HEK293 (cell line): ENCODE data around the gene EFCAB8.

Source experiments
- CTCF ChIA-PET: fragments of 350-600 bp; formaldehyde crosslinking; extraction: SDS; loops from one replicate; lab custom pipeline; 2021; ENCODE audit warnings: antibody characterized with exemption; lab: Yijun Ruan, JAX
- POLR2A ChIA-PET: fragments of 300-600 bp; formaldehyde crosslinking; extraction: SDS; loops from one replicate; lab custom pipeline; 2020; ENCODE audit warnings: antibody characterized with exemption, inconsistent platforms; lab: Yijun Ruan, JAX
- H3K27ac ChIP-seq: fragments of 200-500 bp; sonication (Bioruptor generic); 2 replicates; pipeline ENCODE4 v1.5.1; 2014; ENCODE audit warnings: low read depth, low read length, control low read depth, inconsistent platforms; ENCODE audit errors: extremely low read depth
- H3K36me3 ChIP-seq, 2 experiments: fragments of 200-500 bp in 1 of 2; sonication (Bioruptor generic) in 1 of 2; 1 replicate in 1 of 2; 2 replicates in 1 of 2; pipeline ENCODE4 v1.5.1; 2014 to 2017; ENCODE audit warnings: inconsistent platforms in 2 of 2, low read length in 2 of 2; ENCODE audit not compliant: control insufficient read depth in 2 of 2, insufficient read depth in 1 of 2
- H3K4me1 ChIP-seq: fragments of 200-500 bp; sonication (Bioruptor generic); 2 replicates; pipeline ENCODE4 v1.5.1; 2014; ENCODE audit warnings: mild to moderate bottlenecking, low read length, inconsistent platforms; ENCODE audit not compliant: control insufficient read depth, insufficient read depth
- H3K4me3 ChIP-seq: 2 replicates; pipeline ENCODE4 v1.5.1; 2011; ENCODE audit warnings: low read depth, mild to moderate bottlenecking, control low read depth, low read length, moderate library complexity
- H3K9me3 ChIP-seq: fragments of 200-500 bp; sonication (Bioruptor generic); 2 replicates; pipeline ENCODE4 v1.5.1; 2014; ENCODE audit warnings: low read depth, low read length, inconsistent platforms; ENCODE audit not compliant: control insufficient read depth, insufficient read depth
- ATF2 ChIP-seq: fragments of 450-650 bp; formaldehyde crosslinking; IDR thresholded peaks from 2 replicates; pipeline ENCODE4 v1.5.1; 2016; ENCODE audit warnings: missing biosample characterization, missing genetic modification characterization, low read depth
- GLI4 ChIP-seq: fragments of 450-650 bp; formaldehyde crosslinking; IDR thresholded peaks from 2 replicates; pipeline ENCODE4 v1.5.1; 2016; ENCODE audit warnings: missing biosample characterization, missing genetic modification characterization
- HOXC10 ChIP-seq: sonication (generic); formaldehyde crosslinking; IDR thresholded peaks from 2 replicates; pipeline ENCODE4 v1.8.1; 2023; ENCODE audit warnings: mild to moderate bottlenecking, missing genetic modification reagents
- HOXD13 ChIP-seq: sonication (generic); formaldehyde crosslinking; IDR thresholded peaks from 2 replicates; pipeline ENCODE4 v1.8.0; 2022; ENCODE audit warnings: missing genetic modification reagents, borderline replicate concordance
- KLF10 ChIP-seq: fragments of 450-650 bp; IDR thresholded peaks from 2 replicates; pipeline ENCODE4 v1.5.1; 2018; ENCODE audit warnings: missing biosample characterization, mild to moderate bottlenecking, missing genetic modification characterization
- PRDM4 ChIP-seq: fragments of 450-650 bp; formaldehyde crosslinking; IDR thresholded peaks from 2 replicates; pipeline ENCODE4 v1.5.1; 2017; ENCODE audit warnings: missing biosample characterization, missing genetic modification characterization
- SP2 ChIP-seq: fragments of 450-650 bp; formaldehyde crosslinking; IDR thresholded peaks from 2 replicates; pipeline ENCODE4 v1.5.1; 2016; ENCODE audit warnings: missing biosample characterization, missing genetic modification characterization
- YY2 ChIP-seq: fragments of 450-650 bp; formaldehyde crosslinking; IDR thresholded peaks from 2 replicates; pipeline ENCODE4 v1.5.1; 2016; ENCODE audit warnings: missing biosample characterization, missing genetic modification characterization
- ZEB2 ChIP-seq: fragments of 450-650 bp; formaldehyde crosslinking; IDR thresholded peaks from 2 replicates; pipeline ENCODE4 v1.5.1; 2016; ENCODE audit warnings: missing biosample characterization, missing genetic modification characterization
- ZNF140 ChIP-seq: fragments of 450-650 bp; formaldehyde crosslinking; IDR thresholded peaks from 2 replicates; pipeline ENCODE4 v1.5.1; 2016; ENCODE audit warnings: missing biosample characterization, missing genetic modification characterization
- ZNF169 ChIP-seq: fragments of 450-650 bp; formaldehyde crosslinking; IDR thresholded peaks from 2 replicates; pipeline ENCODE4 v1.5.1; 2016; ENCODE audit warnings: missing biosample characterization, missing genetic modification characterization
- ZNF324 ChIP-seq: fragments of 450-650 bp; formaldehyde crosslinking; IDR thresholded peaks from 2 replicates; pipeline ENCODE4 v1.5.1; 2016; ENCODE audit warnings: missing biosample characterization, missing genetic modification characterization
- ZNF366 ChIP-seq: fragments of 450-650 bp; formaldehyde crosslinking; conservative IDR thresholded peaks from 2 replicates; pipeline ENCODE4 v1.5.1; 2016; ENCODE audit warnings: missing biosample characterization, missing genetic modification characterization
- ZNF416 ChIP-seq: fragments of 450-650 bp; formaldehyde crosslinking; IDR thresholded peaks from 2 replicates; pipeline ENCODE4 v1.5.1; 2016; ENCODE audit warnings: missing biosample characterization, missing genetic modification characterization
- ZNF548 ChIP-seq: fragments of 450-650 bp; formaldehyde crosslinking; IDR thresholded peaks from 2 replicates; pipeline ENCODE4 v1.5.1; 2016; ENCODE audit warnings: missing biosample characterization, missing genetic modification characterization
- ZNF555 ChIP-seq: fragments of 450-650 bp; formaldehyde crosslinking; conservative IDR thresholded peaks from 2 replicates; pipeline ENCODE4 v1.5.1; 2017; ENCODE audit warnings: missing biosample characterization, mild to moderate bottlenecking, missing genetic modification characterization, inconsistent platforms
- ZNF596 ChIP-seq: fragments of 450-650 bp; IDR thresholded peaks from 2 replicates; pipeline ENCODE4 v1.5.0; 2018; ENCODE audit warnings: missing biosample characterization, mild to moderate bottlenecking, missing genetic modification characterization, moderate library complexity
- ZNF629 ChIP-seq: fragments of 450-650 bp; formaldehyde crosslinking; IDR thresholded peaks from 2 replicates; pipeline ENCODE4 v1.5.1; 2017; ENCODE audit warnings: missing biosample characterization, missing genetic modification characterization
- ZNF639 ChIP-seq: fragments of 450-650 bp; formaldehyde crosslinking; IDR thresholded peaks from 2 replicates; pipeline ENCODE4 v1.5.1; 2016; ENCODE audit warnings: missing biosample characterization, missing genetic modification characterization
- ZNF785 ChIP-seq: fragments of 450-650 bp; formaldehyde crosslinking; IDR thresholded peaks from 2 replicates; pipeline ENCODE4 v1.5.1; 2016; ENCODE audit warnings: missing biosample characterization, missing genetic modification characterization

The EFCAB8 gene

GRCh38 chr20:32986331-32986966, 127.7 kb downstream of the EFCAB8 start:
- ChIA-PET POLR2A (no interaction called here), CTCF (interaction anchor here (0.5 to 1.0 kb wide), 2 partner anchors 90 to 952 kb away, joined by 3 read pairs; no protein-coding TSS in a partner anchor)
- TF ChIP-seq SP2 (tag by site-specific recombination) (no peak), PRDM4 (tag by site-specific recombination) (no peak), ZNF629 (tag by site-specific recombination) (no peak), ZNF366 (tag by site-specific recombination) (no peak), HOXC10 (no peak), ZEB2 (tag by site-specific recombination) (no peak), ZNF324 (tag by site-specific recombination) (no peak), ZNF416 (tag by site-specific recombination) (no peak), ZNF548 (tag by site-specific recombination) (no peak)
- Histone ChIP-seq H3K4me1 (no peaks in the 10 kb centered on the region), H3K27ac (no peak overlapping the region), H3K4me3 (no peak overlapping the region), H3K9me3 (no peaks in the 10 kb centered on the region), H3K36me3 (no peaks in the 10 kb centered on the region)

- Histone ChIP-seq H3K4me3 (no peak overlapping the region), H3K36me3 (no peaks in the 10 kb centered on the region), H3K4me1 (no peaks in the 10 kb centered on the region), H3K27ac (no peak overlapping the region)
- POLR2A ChIA-PET, result no interaction called here
- CTCF ChIA-PET, result interaction anchor here (0.5 to 1.0 kb wide), 2 partner anchors 89 to 951 kb away, joined by 3 read pairs; no protein-coding TSS in a partner anchor
- TF ChIP-seq ZNF785 (tag by site-specific recombination), result no peak
- TF ChIP-seq ZNF140, result no peak
- no peak for TF ChIP-seq KLF10 (tag by site-specific recombination)
- TF ChIP-seq ZNF555 (tag by site-specific recombination), result no peak
- TF ChIP-seq HOXD13 (CRISPR knock-in tag), result no peak
- TF ChIP-seq, all 188 proteins: peak for 0
- H3K9me3 ChIP-seq, result no peaks in the 10 kb centered on the region
These were observed 128.5 kb downstream of the EFCAB8 start for GRCh38 chr20:32987044-32987825.

GRCh38 chr20:32988008-32988407, 129.3 kb downstream of the EFCAB8 start:
- no peaks in the 10 kb centered on the region for H3K4me1 ChIP-seq
- no peaks in the 10 kb centered on the region for H3K9me3 ChIP-seq
- no peak overlapping the region for H3K4me3 ChIP-seq
- TF ChIP-seq ZNF596 (tag by site-specific recombination) (no peak), ZNF639 (no peak), ZNF366 (tag by site-specific recombination) (no peak), ZNF548 (tag by site-specific recombination) (no peak), YY2 (tag by site-specific recombination) (no peak), GLI4 (tag by site-specific recombination) (no peak), ZNF169 (no peak), ZNF555 (tag by site-specific recombination) (no peak), ATF2 (tag by site-specific recombination) (no peak)
- H3K36me3 ChIP-seq, result no peaks in the 10 kb centered on the region
- ChIA-PET POLR2A (no interaction called here), CTCF (no interaction called here)
- H3K27ac ChIP-seq, result no peak overlapping the region
